Fibroblast of mammary gland (primary cell): ENCODE measurements around the gene CD19.

ENCODE experiments used
- DNase-seq: peaks from one replicate; pipeline ENCODE4 v3.0.0-alpha.2; 2010; ENCODE audit warnings: low read depth
- H3K4me3 ChIP-seq: 2 replicates; pipeline ENCODE4 v1.5.1; 2011; ENCODE audit warnings: low read depth, mild to moderate bottlenecking, low read length, moderate library complexity; ENCODE audit not compliant: control insufficient read depth
- TF ChIP-seq, protein P1 (sequence below): conservative IDR thresholded peaks from 2 replicates; pipeline ENCODE4 v1.5.1; 2011; ENCODE audit warnings: low read depth, low read length, inconsistent platforms; ENCODE audit not compliant: control insufficient read depth, insufficient read depth

Gene CD19

DNA sequence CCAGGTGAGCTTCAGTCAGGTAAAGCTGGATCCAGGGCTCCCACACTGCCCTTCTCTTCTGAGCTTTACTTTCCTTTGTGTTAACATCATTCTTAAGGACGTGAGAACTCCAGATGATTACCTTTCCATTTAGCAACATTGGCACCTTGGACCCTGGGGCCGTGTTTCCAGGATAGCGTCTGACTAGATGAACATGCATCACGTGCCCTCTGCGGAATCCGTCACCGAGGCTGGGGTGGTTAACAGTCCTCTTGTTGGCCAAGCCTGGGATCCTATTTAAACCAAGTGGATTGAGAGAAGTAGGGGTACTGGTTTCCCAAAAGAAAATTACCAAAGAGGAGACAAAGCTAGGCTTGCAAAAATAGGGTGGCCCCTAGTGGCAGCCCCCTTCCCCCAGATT is 49.2 kb downstream of the CD19 start:
- no peak overlapping the region for H3K4me3 ChIP-seq
- TF ChIP-seq, protein P1, sequence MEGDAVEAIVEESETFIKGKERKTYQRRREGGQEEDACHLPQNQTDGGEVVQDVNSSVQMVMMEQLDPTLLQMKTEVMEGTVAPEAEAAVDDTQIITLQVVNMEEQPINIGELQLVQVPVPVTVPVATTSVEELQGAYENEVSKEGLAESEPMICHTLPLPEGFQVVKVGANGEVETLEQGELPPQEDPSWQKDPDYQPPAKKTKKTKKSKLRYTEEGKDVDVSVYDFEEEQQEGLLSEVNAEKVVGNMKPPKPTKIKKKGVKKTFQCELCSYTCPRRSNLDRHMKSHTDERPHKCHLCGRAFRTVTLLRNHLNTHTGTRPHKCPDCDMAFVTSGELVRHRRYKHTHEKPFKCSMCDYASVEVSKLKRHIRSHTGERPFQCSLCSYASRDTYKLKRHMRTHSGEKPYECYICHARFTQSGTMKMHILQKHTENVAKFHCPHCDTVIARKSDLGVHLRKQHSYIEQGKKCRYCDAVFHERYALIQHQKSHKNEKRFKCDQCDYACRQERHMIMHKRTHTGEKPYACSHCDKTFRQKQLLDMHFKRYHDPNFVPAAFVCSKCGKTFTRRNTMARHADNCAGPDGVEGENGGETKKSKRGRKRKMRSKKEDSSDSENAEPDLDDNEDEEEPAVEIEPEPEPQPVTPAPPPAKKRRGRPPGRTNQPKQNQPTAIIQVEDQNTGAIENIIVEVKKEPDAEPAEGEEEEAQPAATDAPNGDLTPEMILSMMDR, result no peak
- DNase-seq, result no peak

DNA sequence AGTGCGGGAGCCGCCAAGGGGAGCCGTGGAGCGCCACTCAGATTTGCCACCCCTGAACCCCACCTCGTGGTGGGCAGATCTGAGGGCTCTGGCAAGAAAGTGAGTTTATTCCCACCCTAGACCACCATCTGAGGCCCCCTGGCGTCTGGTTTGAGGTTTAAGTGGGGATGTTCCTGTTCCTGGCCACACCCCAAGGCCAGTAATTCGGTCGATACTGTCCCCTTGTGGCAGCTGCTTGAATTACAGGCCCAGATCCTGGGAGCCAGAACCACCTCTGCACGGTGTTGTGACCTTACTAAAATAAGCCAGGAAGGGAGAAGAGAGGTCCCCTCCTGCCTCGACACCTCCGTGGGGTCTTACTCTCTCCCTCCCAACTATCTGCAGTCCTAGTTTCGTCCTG is 49.7 kb downstream of the CD19 start:
- no peak overlapping the region for H3K4me3 ChIP-seq
- DNase-seq, result peak; percentile 22
- TF ChIP-seq, protein P1, result peak; percentile 78

DNA sequence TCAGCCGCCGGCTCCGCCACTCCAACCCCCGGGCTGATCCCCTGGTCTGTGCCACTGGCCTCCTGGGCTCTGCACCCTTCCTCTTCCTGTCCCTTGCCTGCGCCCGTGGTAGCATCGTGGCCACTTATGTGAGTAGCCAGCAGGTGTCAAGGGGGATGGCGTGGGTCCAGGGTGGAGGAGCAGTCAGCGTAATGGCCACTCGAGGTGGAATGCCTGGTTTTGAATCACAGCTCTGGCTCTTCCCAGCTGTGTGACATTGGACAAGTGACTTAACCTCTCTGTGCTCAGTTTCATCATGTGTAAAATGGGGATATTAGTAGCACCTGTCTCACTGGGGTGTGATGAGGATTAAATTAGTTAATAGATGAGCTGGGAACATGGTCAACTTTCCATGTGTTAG is 50.6 kb downstream of the CD19 start:
- TF ChIP-seq, protein P1, result no peak
- no peak overlapping the region for H3K4me3 ChIP-seq
- no peak for DNase-seq

DNA sequence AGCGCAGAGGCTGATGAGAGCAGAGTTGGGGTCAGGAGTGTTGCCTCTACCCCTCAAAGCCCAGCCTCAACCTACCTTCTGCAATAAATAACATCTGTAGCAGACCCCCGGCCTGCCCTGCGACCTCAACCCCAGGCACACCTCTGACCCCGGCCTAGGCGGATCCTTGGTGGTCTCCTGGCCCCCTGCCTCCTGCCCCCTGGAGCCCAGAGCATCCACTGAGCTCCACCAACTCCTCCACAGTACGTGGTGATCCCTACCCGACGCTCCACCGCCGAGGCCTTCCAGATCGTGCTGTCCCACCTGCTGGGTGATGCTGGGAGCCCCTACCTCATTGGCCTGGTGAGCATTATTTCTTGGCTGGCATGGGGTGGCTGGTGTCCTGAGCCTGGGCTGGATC is 51.2 kb downstream of the CD19 start:
- DNase-seq, result no peak
- TF ChIP-seq, protein P1, result no peak
- no peak overlapping the region for H3K4me3 ChIP-seq

DNA sequence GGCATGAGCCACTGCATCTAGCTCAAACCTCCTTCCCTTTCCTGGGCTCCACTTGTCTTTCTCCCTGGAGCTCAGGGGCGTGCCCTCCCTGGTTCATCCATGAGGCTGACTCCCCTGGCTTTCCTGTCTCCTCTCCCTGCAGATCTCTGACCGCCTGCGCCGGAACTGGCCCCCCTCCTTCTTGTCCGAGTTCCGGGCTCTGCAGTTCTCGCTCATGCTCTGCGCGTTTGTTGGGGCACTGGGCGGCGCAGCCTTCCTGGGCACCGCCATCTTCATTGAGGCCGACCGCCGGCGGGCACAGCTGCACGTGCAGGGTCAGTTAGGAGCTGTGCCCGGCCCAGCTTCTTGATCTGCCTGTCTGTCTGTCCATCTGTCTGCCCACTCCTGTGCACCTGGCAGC is 51.9 kb downstream of the CD19 start:
- DNase-seq, result no peak
- H3K4me3 ChIP-seq, result no peak overlapping the region
- TF ChIP-seq, protein P1, result no peak

DNA sequence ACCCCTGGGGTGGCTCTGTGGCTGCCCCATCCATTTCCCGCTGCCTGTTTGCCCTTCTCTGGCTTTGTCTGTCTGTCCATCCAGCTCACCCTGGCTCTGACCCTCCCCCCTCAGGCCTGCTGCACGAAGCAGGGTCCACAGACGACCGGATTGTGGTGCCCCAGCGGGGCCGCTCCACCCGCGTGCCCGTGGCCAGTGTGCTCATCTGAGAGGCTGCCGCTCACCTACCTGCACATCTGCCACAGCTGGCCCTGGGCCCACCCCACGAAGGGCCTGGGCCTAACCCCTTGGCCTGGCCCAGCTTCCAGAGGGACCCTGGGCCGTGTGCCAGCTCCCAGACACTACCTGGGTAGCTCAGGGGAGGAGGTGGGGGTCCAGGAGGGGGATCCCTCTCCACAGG is 52.3 kb downstream of the CD19 start:
- H3K4me3 ChIP-seq, result no peak overlapping the region
- TF ChIP-seq, protein P1, result no peak
- DNase-seq, result no peak

DNA sequence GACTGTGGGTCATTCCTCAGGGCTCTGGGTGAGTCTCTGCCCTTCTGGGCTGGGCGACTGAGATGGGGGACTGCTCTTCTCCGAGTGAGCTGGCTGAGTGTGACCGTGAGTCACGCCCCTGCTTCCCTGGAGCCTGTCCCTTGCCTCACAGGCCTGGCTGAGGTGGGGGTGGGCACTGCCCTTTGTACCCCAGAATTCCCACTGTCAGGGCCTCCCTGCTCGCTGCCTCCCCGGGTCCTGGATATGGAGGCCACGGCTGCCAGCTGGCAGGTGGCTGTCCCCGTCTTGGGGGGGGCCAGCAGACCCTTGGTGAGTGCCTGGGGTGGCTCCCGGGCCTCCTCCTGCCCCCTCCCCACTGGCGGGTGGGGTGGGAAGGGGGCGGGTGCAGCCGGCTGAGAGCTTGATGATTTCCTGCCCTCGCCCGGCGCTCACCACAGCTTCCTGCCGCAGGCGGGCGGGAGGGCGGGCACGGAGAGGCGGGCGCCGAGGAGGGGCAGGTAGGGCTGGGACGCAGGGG is 52.9 kb downstream of the CD19 start, which contains the start of gene LAT:
LAT (plus strand) TSS at position 434 of the 517 bp plus-strand sequence. CDS start 366 bp downstream, outside the sequence.
- peak; percentile 6 for DNase-seq
- no peak within 1 kb of the TSS for H3K4me3 ChIP-seq
- TF ChIP-seq, protein P1, result no peak
